ENCODE measurements around the gene SORCS3. TPM values are rescaled to one million over a fixed set of nuclear protein-coding genes. Genes with fewer than 3 reads are reported as not detected.

SORCS3 gene
- total and polyA plus RNA-seq, 10 of the 15 experiments (the other 5 are each of a cell fraction or from before 2014, with no cell fraction given) = 0.01 to 0.04 (median 0.02) TPM; not detected in 7

GRCh38 chr10:105159268-105159667, 518.2 kb downstream of the SORCS3 start:
- intact Hi-C loops (cut with micrococcal nuclease; ENCODE audit: unreplicated experiment) = no loop called here
- 83% methylated on average over 1 of the region's 1 CpG for WGBS (ENCODE audit: insufficient coverage, insufficient replicate concordance, low lambda C conversion rate, missing lambda C conversion rate)
- Histone ChIP-seq H3K4me1 (ENCODE audit: control insufficient read depth, insufficient read depth, low read length) (no peaks in the 10 kb centered on the region), H2AFZ (ENCODE audit: control insufficient read depth, low read depth, low read length) (no peak overlapping the region), H3K27me3 (replicated peaks in 1 of 2; ENCODE audit: control insufficient read depth in 2 of 2, insufficient read depth in 2 of 2, low read length in 1 of 2) (no peaks in the 10 kb centered on the region), H3K36me3 (ENCODE audit: control insufficient read depth in 2 of 2, insufficient read depth in 2 of 2, low read length in 1 of 2) (no peaks in the 10 kb centered on the region), H3K27ac (ENCODE audit: control insufficient read depth, insufficient read depth) (no peak overlapping the region), H3K9ac (ENCODE audit: control insufficient read depth, insufficient read depth, low read length) (no peak overlapping the region), H4K20me1 (ENCODE audit: control insufficient read depth, insufficient read depth) (no peaks in the 10 kb centered on the region), H3K79me2 (ENCODE audit: control insufficient read depth, insufficient read depth, low read length) (no peaks in the 10 kb centered on the region), H3K4me3 (no peak overlapping the region), H3K9me3 (replicated peaks; ENCODE audit: control insufficient read depth, insufficient read depth, low read length) (no peaks in the 10 kb centered on the region), H3K4me2 (ENCODE audit: control insufficient read depth, insufficient read depth) (no peak overlapping the region)
- BruUV-seq (replicated peaks) = no TSS peak
- ATAC-seq = no peak
- RAD21 ChIA-PET (ENCODE audit: unreplicated experiment) = no interaction called here
- no peak for FAIRE-seq
- in situ Hi-C loops (cut with MboI) = no loop called here
- no peak for DNase-seq (ENCODE audit: low read depth, low spot score)
- TF ChIP-seq CTCF (IDR thresholded peaks at IDR 0.05 in 2 of 3, conservative IDR thresholded peaks at IDR 0.05 in 1 of 3; ENCODE audit: control insufficient read depth in 2 of 3, extremely low read depth in 1 of 3, insufficient read depth in 1 of 3, low read depth in 3 of 3, low read length in 3 of 3) = no peak
- TF ChIP-seq CHD4 (IDR thresholded peaks at IDR 0.05) = no peak
- SMC1A ChIA-PET (ENCODE audit: uncharacterized antibody, unreplicated experiment) = no interaction called here
- POLR2A ChIA-PET = no interaction called here
- CTCF ChIA-PET = no interaction called here

GRCh38 chr10:105161149-105161548, 520.1 kb downstream of the SORCS3 start:
- DNase-seq (ENCODE audit: low read depth, low spot score) (no peak), FAIRE-seq (no peak), ATAC-seq (no peak)
- ChIA-PET SMC1A (ENCODE audit: uncharacterized antibody, unreplicated experiment) (no interaction called here), CTCF (no interaction called here), RAD21 (ENCODE audit: unreplicated experiment) (no interaction called here), POLR2A (no interaction called here)
- intact Hi-C loops (cut with micrococcal nuclease; ENCODE audit: unreplicated experiment) (no loop called here), in situ Hi-C loops (cut with MboI) (no loop called here)
- no TSS peak for BruUV-seq (replicated peaks)
- Histone ChIP-seq H3K36me3 (ENCODE audit: control insufficient read depth in 2 of 2, insufficient read depth in 2 of 2, low read length in 1 of 2) (no peaks in the 10 kb centered on the region), H4K20me1 (ENCODE audit: control insufficient read depth, insufficient read depth) (no peaks in the 10 kb centered on the region), H3K27me3 (replicated peaks in 1 of 2; ENCODE audit: control insufficient read depth in 2 of 2, insufficient read depth in 2 of 2, low read length in 1 of 2) (no peaks in the 10 kb centered on the region), H3K4me3 (no peak overlapping the region), H3K4me1 (ENCODE audit: control insufficient read depth, insufficient read depth, low read length) (no peaks in the 10 kb centered on the region), H3K4me2 (ENCODE audit: control insufficient read depth, insufficient read depth) (no peak overlapping the region), H3K79me2 (ENCODE audit: control insufficient read depth, insufficient read depth, low read length) (no peaks in the 10 kb centered on the region), H3K27ac (ENCODE audit: control insufficient read depth, insufficient read depth) (no peak overlapping the region), H2AFZ (ENCODE audit: control insufficient read depth, low read depth, low read length) (no peak overlapping the region), H3K9ac (ENCODE audit: control insufficient read depth, insufficient read depth, low read length) (no peak overlapping the region), H3K9me3 (replicated peaks; ENCODE audit: control insufficient read depth, insufficient read depth, low read length) (no peaks in the 10 kb centered on the region)
- 28% methylated on average over 4 of the region's 4 CpGs for WGBS (ENCODE audit: insufficient coverage, insufficient replicate concordance, low lambda C conversion rate, missing lambda C conversion rate)
- no peak for TF ChIP-seq NFXL1 (IDR thresholded peaks at IDR 0.05; ENCODE audit: borderline replicate concordance)
- TF ChIP-seq IKZF2 (IDR thresholded peaks at IDR 0.05) = no peak
- no peak for TF ChIP-seq MTA2 (IDR thresholded peaks at IDR 0.05; ENCODE audit: low read depth)
- no peak for TF ChIP-seq MYC (IDR thresholded peaks at IDR 0.05; ENCODE audit: insufficient read depth, insufficient read length, insufficient replicate concordance, low read length, severe bottlenecking)
- TF ChIP-seq EED (IDR thresholded peaks at IDR 0.05; ENCODE audit: low read depth) = no peak
- no peak for TF ChIP-seq HSF1 (IDR thresholded peaks at IDR 0.05; ENCODE audit: low read depth, low read length)
- no peak for TF ChIP-seq JUND (IDR thresholded peaks at IDR 0.05; ENCODE audit: low read depth, low read length)
- no peak for TF ChIP-seq ZNF592 (IDR thresholded peaks at IDR 0.05)

All from GM12878 (cell line).